DND-41 (cell line): ENCODE measurements around the gene GTF2B.

Source experiments
- ATAC-seq: fragments of 200-7000 bp; cut with Tn5 transposase; 3 replicates; pipeline ENCODE4 v1.9.1; 2021; ENCODE audit warnings: low read depth; ENCODE audit not compliant: insufficient read depth
- DNase-seq: peaks from one replicate; pipeline ENCODE4 v3.0.0-alpha.2; 2020
- H2AFZ ChIP-seq: 2 replicates; pipeline ENCODE4 v1.6.0; 2012; ENCODE audit warnings: low read depth, low read length
- H3K27ac ChIP-seq: 2 replicates; pipeline ENCODE4 v1.5.1; 2012; ENCODE audit warnings: low read length, inconsistent platforms
- H3K27me3 ChIP-seq: fragments of 200-600 bp; sonication (generic); 2 replicates; pipeline ENCODE4 v1.6.0; 2012; ENCODE audit warnings: low read length, mild to moderate bottlenecking, inconsistent platforms; ENCODE audit not compliant: insufficient read depth, poor library complexity
- H3K36me3 ChIP-seq: 2 replicates; pipeline ENCODE4 v1.5.1; 2012; ENCODE audit warnings: low read length, inconsistent platforms; ENCODE audit not compliant: insufficient read depth
- H3K4me1 ChIP-seq: 2 replicates; pipeline ENCODE4 v1.5.1; 2012; ENCODE audit warnings: mild to moderate bottlenecking, low read length; ENCODE audit not compliant: insufficient read depth
- H3K4me2 ChIP-seq: 2 replicates; pipeline ENCODE4 v1.6.0; 2012; ENCODE audit warnings: mild to moderate bottlenecking, moderate library complexity, low read length, inconsistent platforms; ENCODE audit not compliant: insufficient read depth
- H3K4me3 ChIP-seq, 2 experiments: fragments of 200-600 bp in 1 of 2; shearing (Covaris generic) in 1 of 2; 2 replicates each; pipeline ENCODE4 v1.5.1; 2012 to 2016; ENCODE audit warnings: inconsistent platforms in 2 of 2, low read length in 2 of 2, mild to moderate bottlenecking in 2 of 2, low read depth in 1 of 2, moderate library complexity in 1 of 2
- H3K79me2 ChIP-seq: 2 replicates; pipeline ENCODE4 v1.6.0; 2012; ENCODE audit warnings: low read length, inconsistent platforms; ENCODE audit not compliant: insufficient read depth
- H3K9ac ChIP-seq: 2 replicates; pipeline ENCODE4 v1.6.0; 2012; ENCODE audit warnings: low read depth, mild to moderate bottlenecking, inconsistent platforms, low read length, moderate library complexity
- H3K9me3 ChIP-seq: 2 replicates; pipeline ENCODE4 v1.5.1; 2012; ENCODE audit warnings: low read length, moderate library complexity, mild to moderate bottlenecking, inconsistent platforms; ENCODE audit not compliant: insufficient read depth, severe bottlenecking
- H4K20me1 ChIP-seq: 2 replicates; pipeline ENCODE4 v1.6.0; 2012; ENCODE audit warnings: low read length; ENCODE audit not compliant: insufficient read depth
- EZH2 ChIP-seq: IDR thresholded peaks from 3 replicates; pipeline ENCODE4 v1.6.1; 2012; ENCODE audit warnings: borderline replicate concordance, low read depth, mild to moderate bottlenecking, moderate library complexity, low read length, inconsistent platforms; ENCODE audit not compliant: severe bottlenecking
- TF ChIP-seq, protein P1 (sequence below): IDR thresholded peaks from 2 replicates; pipeline ENCODE4 v1.5.1; 2012; ENCODE audit warnings: borderline replicate concordance, low read length, moderate library complexity, mild to moderate bottlenecking; ENCODE audit not compliant: poor library complexity, severe bottlenecking; ENCODE audit errors: extremely low read depth

The GTF2B gene

DNA sequence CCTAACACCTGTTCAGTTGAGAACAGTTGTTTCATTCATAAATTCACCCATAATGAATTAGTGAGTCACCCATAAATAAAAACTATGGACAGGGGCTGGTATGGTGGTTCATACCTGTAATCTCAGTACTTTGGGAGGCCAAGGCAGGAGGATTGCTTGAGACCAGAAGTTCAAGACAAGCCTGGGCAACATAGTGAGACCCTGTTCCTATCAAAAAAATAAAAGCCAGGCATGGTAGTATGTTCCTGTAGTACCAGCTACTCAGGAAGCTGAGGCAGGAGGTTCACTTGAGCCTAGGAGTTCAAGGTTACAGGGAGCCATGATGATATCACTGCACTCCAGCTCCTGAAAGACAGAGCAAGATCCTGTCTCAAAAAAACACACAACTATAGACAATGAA, 79.0 kb downstream of the GTF2B start:
- TF ChIP-seq EZH2, result no peak
- TF ChIP-seq, protein P1, sequence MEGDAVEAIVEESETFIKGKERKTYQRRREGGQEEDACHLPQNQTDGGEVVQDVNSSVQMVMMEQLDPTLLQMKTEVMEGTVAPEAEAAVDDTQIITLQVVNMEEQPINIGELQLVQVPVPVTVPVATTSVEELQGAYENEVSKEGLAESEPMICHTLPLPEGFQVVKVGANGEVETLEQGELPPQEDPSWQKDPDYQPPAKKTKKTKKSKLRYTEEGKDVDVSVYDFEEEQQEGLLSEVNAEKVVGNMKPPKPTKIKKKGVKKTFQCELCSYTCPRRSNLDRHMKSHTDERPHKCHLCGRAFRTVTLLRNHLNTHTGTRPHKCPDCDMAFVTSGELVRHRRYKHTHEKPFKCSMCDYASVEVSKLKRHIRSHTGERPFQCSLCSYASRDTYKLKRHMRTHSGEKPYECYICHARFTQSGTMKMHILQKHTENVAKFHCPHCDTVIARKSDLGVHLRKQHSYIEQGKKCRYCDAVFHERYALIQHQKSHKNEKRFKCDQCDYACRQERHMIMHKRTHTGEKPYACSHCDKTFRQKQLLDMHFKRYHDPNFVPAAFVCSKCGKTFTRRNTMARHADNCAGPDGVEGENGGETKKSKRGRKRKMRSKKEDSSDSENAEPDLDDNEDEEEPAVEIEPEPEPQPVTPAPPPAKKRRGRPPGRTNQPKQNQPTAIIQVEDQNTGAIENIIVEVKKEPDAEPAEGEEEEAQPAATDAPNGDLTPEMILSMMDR, result no peak
- no peak overlapping the region for H3K27ac ChIP-seq
- no peaks in the 10 kb centered on the region for H3K4me1 ChIP-seq
- H4K20me1 ChIP-seq, result no peaks in the 10 kb centered on the region
- H3K27me3 ChIP-seq, result no peaks in the 10 kb centered on the region
- no peak overlapping the region for H3K9ac ChIP-seq
- H3K36me3 ChIP-seq, result peaks cover 74% of the 10 kb centered on the region
- no peaks in the 10 kb centered on the region for H3K9me3 ChIP-seq
- no peaks in the 10 kb centered on the region for H3K79me2 ChIP-seq
- DNase-seq, result no peak
- no peak for ATAC-seq
- H2AFZ ChIP-seq, result no peak overlapping the region
- H3K4me2 ChIP-seq, result no peak overlapping the region
- H3K4me3 ChIP-seq, result no peak overlapping the region

DNA sequence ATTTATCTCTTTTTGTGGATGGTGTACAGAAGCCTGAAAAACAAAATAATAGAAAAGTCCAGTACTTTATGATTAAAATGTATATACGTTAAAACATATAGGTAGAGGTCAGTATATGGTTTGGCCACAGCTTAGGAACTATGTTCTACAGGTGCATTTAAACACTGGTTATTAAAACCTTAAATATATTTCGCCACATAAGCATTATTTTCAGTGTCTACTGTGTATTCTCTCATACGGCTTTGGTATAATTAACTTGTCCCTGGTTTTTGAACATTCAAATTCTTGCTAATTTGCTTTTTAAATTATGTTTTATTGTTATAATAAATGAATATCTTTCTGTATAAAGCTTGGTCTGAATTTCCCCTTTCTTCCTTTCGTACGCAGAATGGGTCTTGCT, 87.9 kb downstream of the GTF2B start:
- Histone ChIP-seq H3K4me1 (no peaks in the 10 kb centered on the region), H3K79me2 (no peaks in the 10 kb centered on the region), H2AFZ (no peak overlapping the region), H3K36me3 (peaks cover 83% of the 10 kb centered on the region), H4K20me1 (no peaks in the 10 kb centered on the region), H3K4me3 (no peak overlapping the region), H3K4me2 (no peak overlapping the region), H3K9ac (no peak overlapping the region), H3K9me3 (peaks cover 16% of the 10 kb centered on the region), H3K27ac (no peak overlapping the region), H3K27me3 (no peaks in the 10 kb centered on the region)
- TF ChIP-seq, protein P1, result no peak
- no peak for TF ChIP-seq EZH2
- DNase-seq, result no peak
- ATAC-seq, result no peak

DNA sequence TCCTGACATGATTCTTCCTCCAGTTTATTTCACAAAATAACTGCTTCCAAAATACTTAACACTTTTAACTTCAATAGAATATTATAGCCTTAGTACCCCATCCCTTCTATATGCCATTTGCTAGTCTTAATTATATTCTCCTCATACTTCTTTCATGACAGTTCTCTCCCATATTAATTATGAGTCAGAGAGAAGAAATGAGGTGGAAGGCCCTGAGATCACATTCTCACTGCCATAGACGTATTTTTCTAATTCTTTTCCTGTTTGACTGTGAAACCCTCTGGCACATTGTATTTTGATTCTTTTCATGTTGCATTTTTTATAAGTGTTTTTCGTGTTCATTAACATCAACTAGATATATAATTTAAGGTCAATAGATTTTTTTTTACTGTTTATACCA, 88.4 kb downstream of the GTF2B start:
- no peak for DNase-seq
- no peak overlapping the region for H3K9ac ChIP-seq
- H3K9me3 ChIP-seq, result peaks cover 16% of the 10 kb centered on the region
- no peak overlapping the region for H2AFZ ChIP-seq
- no peak for ATAC-seq
- no peaks in the 10 kb centered on the region for H4K20me1 ChIP-seq
- H3K36me3 ChIP-seq, result peaks cover 80% of the 10 kb centered on the region
- H3K79me2 ChIP-seq, result no peaks in the 10 kb centered on the region
- H3K27me3 ChIP-seq, result no peaks in the 10 kb centered on the region
- H3K4me2 ChIP-seq, result no peak overlapping the region
- no peak for TF ChIP-seq EZH2
- TF ChIP-seq, protein P1, result no peak
- H3K27ac ChIP-seq, result no peak overlapping the region
- no peaks in the 10 kb centered on the region for H3K4me1 ChIP-seq
- no peak overlapping the region for H3K4me3 ChIP-seq
